Measurements from ENCODE around the gene PLA2R1. TPM values are rescaled to one million over a fixed set of nuclear protein-coding genes. Genes with fewer than 3 reads are reported as not detected.

PLA2R1 gene
- polyA plus RNA-seq, 2 of the 4 experiments (the other 2 are of a cell fraction), result 3.3 to 6.8 TPM

DNA sequence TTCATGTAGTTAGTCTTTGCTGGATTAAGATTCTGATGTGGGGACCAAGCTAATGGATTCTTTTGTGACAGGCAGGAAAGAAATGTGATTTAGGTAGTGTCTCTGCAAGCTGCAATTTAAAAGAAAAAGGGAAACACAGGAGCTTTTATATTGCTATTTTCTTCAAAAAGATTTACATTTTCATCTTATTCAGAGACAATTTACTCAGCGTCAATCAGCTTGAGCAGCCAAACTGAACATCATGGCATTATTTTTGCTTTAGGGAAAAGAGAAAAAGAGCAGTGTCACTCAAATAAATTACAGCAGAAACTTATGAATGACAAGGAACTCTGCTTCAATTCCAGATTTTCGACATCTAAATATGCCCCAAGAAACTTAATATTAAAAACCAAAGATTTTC lies 67.4 kb downstream of the PLA2R1 start:
- ChIA-PET CTCF (no interaction called here), POLR2A (no interaction called here)
- Histone ChIP-seq H3K4me2 (no peak overlapping the region), H3K9me3 (no peaks in the 10 kb centered on the region), H3K4me1 (no peaks in the 10 kb centered on the region), H3K4me3 (no peak overlapping the region), H3K27ac (no peak overlapping the region)
- ATAC-seq, result no peak
- no peak for TF ChIP-seq HOXB13 (CRISPR knock-in tag; IDR thresholded peaks at IDR 0.05; ENCODE audit: low read depth)
- TF ChIP-seq, protein P1, sequence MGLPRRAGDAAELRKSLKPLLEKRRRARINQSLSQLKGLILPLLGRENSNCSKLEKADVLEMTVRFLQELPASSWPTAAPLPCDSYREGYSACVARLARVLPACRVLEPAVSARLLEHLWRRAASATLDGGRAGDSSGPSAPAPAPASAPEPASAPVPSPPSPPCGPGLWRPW (IDR thresholded peaks at IDR 0.05), result no peak
- TF ChIP-seq, protein P2, sequence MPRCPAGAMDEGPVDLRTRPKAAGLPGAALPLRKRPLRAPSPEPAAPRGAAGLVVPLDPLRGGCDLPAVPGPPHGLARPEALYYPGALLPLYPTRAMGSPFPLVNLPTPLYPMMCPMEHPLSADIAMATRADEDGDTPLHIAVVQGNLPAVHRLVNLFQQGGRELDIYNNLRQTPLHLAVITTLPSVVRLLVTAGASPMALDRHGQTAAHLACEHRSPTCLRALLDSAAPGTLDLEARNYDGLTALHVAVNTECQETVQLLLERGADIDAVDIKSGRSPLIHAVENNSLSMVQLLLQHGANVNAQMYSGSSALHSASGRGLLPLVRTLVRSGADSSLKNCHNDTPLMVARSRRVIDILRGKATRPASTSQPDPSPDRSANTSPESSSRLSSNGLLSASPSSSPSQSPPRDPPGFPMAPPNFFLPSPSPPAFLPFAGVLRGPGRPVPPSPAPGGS (IDR thresholded peaks at IDR 0.05), result no peak
- TF ChIP-seq, protein P3, sequence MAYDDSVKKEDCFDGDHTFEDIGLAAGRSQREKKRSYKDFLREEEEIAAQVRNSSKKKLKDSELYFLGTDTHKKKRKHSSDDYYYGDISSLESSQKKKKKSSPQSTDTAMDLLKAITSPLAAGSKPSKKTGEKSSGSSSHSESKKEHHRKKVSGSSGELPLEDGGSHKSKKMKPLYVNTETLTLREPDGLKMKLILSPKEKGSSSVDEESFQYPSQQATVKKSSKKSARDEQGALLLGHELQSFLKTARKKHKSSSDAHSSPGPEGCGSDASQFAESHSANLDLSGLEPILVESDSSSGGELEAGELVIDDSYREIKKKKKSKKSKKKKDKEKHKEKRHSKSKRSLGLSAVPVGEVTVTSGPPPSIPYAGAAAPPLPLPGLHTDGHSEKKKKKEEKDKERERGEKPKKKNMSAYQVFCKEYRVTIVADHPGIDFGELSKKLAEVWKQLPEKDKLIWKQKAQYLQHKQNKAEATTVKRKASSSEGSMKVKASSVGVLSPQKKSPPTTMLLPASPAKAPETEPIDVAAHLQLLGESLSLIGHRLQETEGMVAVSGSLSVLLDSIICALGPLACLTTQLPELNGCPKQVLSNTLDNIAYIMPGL (CRISPR knock-in tag; IDR thresholded peaks at IDR 0.05; ENCODE audit: borderline replicate concordance), result no peak
- TF ChIP-seq MAFK (IDR thresholded peaks at IDR 0.05; ENCODE audit: partially characterized antibody), result no peak
- TF ChIP-seq CBX8 (IDR thresholded peaks at IDR 0.05), result no peak
- no peak for TF ChIP-seq RFX5 (IDR thresholded peaks at IDR 0.05)
- TF ChIP-seq, protein P4, sequence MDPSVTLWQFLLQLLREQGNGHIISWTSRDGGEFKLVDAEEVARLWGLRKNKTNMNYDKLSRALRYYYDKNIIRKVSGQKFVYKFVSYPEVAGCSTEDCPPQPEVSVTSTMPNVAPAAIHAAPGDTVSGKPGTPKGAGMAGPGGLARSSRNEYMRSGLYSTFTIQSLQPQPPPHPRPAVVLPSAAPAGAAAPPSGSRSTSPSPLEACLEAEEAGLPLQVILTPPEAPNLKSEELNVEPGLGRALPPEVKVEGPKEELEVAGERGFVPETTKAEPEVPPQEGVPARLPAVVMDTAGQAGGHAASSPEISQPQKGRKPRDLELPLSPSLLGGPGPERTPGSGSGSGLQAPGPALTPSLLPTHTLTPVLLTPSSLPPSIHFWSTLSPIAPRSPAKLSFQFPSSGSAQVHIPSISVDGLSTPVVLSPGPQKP (IDR thresholded peaks at IDR 0.05; ENCODE audit: low read depth, low read length), result no peak
- no peak for TF ChIP-seq PHF8 (IDR thresholded peaks at IDR 0.05; ENCODE audit: borderline replicate concordance, low read depth)
- no peak for TF ChIP-seq EHMT2 (IDR thresholded peaks at IDR 0.05; ENCODE audit: low read depth)
- TF ChIP-seq RNF2 (IDR thresholded peaks at IDR 0.05; ENCODE audit: borderline replicate concordance, low read depth), result no peak
- no peak for TF ChIP-seq MAZ (IDR thresholded peaks at IDR 0.05; ENCODE audit: borderline replicate concordance, low read depth, low read length)
- no peak for TF ChIP-seq HEYL (CRISPR knock-in tag; IDR thresholded peaks at IDR 0.05)
- no peak for TF ChIP-seq NPAS2 (CRISPR knock-in tag; IDR thresholded peaks at IDR 0.05; ENCODE audit: borderline replicate concordance)
- no peak for TF ChIP-seq JUNB (IDR thresholded peaks at IDR 0.05)
- TF ChIP-seq CHD2 (IDR thresholded peaks at IDR 0.05; ENCODE audit: low read length, partially characterized antibody), result no peak
- TF ChIP-seq SMC3 (IDR thresholded peaks at IDR 0.05), result no peak
- FAIRE-seq, result no peak
- no peak for DNase-seq (ENCODE audit: low read depth in 1 of 2, low spot score in 1 of 2)
- WGBS (ENCODE audit: missing lambda C conversion rate), result 76% methylated on average over 2 of the region's 2 CpGs

DNA sequence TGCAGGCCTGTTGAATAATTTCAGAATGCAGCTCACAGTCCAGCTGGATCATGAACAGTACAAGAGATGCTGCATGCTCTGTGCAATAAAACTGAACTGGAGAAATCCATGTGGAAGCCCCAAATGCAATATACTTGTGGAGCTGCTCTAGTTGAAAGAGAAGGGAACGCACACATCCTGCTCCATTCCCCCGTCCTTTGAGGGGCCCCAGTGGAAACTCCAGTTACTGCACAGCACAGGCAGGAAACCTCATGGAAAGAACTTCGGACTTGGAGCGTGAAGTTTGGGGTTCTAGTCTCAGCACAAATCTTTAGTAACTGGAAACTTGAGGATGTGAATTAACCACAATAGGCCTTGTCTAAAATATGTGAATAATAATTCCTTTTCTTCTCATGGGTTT lies 73.2 kb downstream of the PLA2R1 start:
- ATAC-seq, result peak; percentile 54 to 77; a peak in 3 of 6 replicates
- no peak for FAIRE-seq
- WGBS (ENCODE audit: missing lambda C conversion rate), result 88% methylated on average over 4 of the region's 4 CpGs

More for the DNA sequence above, 73.2 kb downstream of the PLA2R1 start:
- DNase-seq (ENCODE audit: low read depth in 1 of 2, low spot score in 1 of 2), result no peak
- TF ChIP-seq FOXS1 (CRISPR knock-in tag; IDR thresholded peaks at IDR 0.05) (no peak), CHD2 (IDR thresholded peaks at IDR 0.05; ENCODE audit: low read length, partially characterized antibody) (no peak), TP53 (CRISPR knock-in tag; IDR thresholded peaks at IDR 0.05) (no peak), ESRRA (IDR thresholded peaks at IDR 0.05; ENCODE audit: borderline replicate concordance, low read length) (no peak), HOXA7 (CRISPR knock-in tag; IDR thresholded peaks at IDR 0.05) (no peak), ZFP36 (IDR thresholded peaks at IDR 0.05; ENCODE audit: borderline replicate concordance, partially characterized antibody) (no peak), SMC3 (IDR thresholded peaks at IDR 0.05) (no peak), NPAS2 (CRISPR knock-in tag; IDR thresholded peaks at IDR 0.05; ENCODE audit: borderline replicate concordance) (no peak), KDM5A (IDR thresholded peaks at IDR 0.05) (no peak), RFX5 (IDR thresholded peaks at IDR 0.05) (no peak), JUN (IDR thresholded peaks at IDR 0.05) (no peak), GATA3 (IDR thresholded peaks at IDR 0.05; ENCODE audit: borderline replicate concordance) (no peak)
- TF ChIP-seq, protein P5, sequence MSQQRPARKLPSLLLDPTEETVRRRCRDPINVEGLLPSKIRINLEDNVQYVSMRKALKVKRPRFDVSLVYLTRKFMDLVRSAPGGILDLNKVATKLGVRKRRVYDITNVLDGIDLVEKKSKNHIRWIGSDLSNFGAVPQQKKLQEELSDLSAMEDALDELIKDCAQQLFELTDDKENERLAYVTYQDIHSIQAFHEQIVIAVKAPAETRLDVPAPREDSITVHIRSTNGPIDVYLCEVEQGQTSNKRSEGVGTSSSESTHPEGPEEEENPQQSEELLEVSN (IDR thresholded peaks at IDR 0.05; ENCODE audit: borderline replicate concordance, low read depth), result no peak
- TF ChIP-seq, protein P6, sequence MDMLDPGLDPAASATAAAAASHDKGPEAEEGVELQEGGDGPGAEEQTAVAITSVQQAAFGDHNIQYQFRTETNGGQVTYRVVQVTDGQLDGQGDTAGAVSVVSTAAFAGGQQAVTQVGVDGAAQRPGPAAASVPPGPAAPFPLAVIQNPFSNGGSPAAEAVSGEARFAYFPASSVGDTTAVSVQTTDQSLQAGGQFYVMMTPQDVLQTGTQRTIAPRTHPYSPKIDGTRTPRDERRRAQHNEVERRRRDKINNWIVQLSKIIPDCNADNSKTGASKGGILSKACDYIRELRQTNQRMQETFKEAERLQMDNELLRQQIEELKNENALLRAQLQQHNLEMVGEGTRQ (IDR thresholded peaks at IDR 0.05), result no peak
- TF ChIP-seq, protein P7, sequence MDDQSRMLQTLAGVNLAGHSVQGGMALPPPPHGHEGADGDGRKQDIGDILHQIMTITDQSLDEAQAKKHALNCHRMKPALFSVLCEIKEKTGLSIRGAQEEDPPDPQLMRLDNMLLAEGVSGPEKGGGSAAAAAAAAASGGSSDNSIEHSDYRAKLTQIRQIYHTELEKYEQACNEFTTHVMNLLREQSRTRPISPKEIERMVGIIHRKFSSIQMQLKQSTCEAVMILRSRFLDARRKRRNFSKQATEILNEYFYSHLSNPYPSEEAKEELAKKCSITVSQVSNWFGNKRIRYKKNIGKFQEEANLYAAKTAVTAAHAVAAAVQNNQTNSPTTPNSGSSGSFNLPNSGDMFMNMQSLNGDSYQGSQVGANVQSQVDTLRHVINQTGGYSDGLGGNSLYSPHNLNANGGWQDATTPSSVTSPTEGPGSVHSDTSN (IDR thresholded peaks at IDR 0.05), result no peak
- TF ChIP-seq, protein P1 (IDR thresholded peaks at IDR 0.05), result no peak
- H3K27ac ChIP-seq, result no peak overlapping the region
- POLR2A ChIA-PET, result no interaction called here
- CTCF ChIA-PET, result interaction anchor here (0.6 kb wide), 1 partner anchor 16 kb away, joined by 3 read pairs; no protein-coding TSS in a partner anchor
- H3K4me2 ChIP-seq, result no peak overlapping the region
- no peaks in the 10 kb centered on the region for H3K9me3 ChIP-seq
- no peaks in the 10 kb centered on the region for H3K4me1 ChIP-seq
- no peak overlapping the region for H3K4me3 ChIP-seq

Measured in A549 (cell line).